T-helper 22 cell (primary cell): Measurements from ENCODE around the gene ETFB.
"Not testable (repeated sequence)": the region's sequence is repeated elsewhere in the genome, so short reads cannot be mapped to it uniquely, and the experiment has no call there.

ENCODE experiments used
- DNase-seq: peaks from one replicate; pipeline ENCODE4 v3.0.0-alpha.2; 2020; ENCODE audit warnings: low read depth

ETFB gene

GRCh38 chr19:51365965-51366388 lies at the start of gene ETFB:
Gene ETFB, minus strand, starts transcription at chr19:51366388. Its CDS starts 62 bp downstream, at chr19:51366326.
- no peak for DNase-seq

- DNase-seq: no peak
These were observed 49.0 kb upstream of the ETFB start for GRCh38 chr19:51415187-51415586.

- DNase-seq: no peak
These were observed 45.0 kb upstream of the ETFB start for GRCh38 chr19:51410950-51411748.

GRCh38 chr19:51407511-51408131 lies 41.4 kb upstream of the ETFB start:
- no peak for DNase-seq

GRCh38 chr19:51402117-51402516 lies 35.9 kb upstream of the ETFB start:
- DNase-seq: no peak

GRCh38 chr19:51399936-51400335 lies 33.7 kb upstream of the ETFB start:
- not testable (repeated sequence) for DNase-seq

- DNase-seq: no peak
These were observed 33.0 kb upstream of the ETFB start for GRCh38 chr19:51399231-51399630.

GRCh38 chr19:51398096-51398704 lies 32.0 kb upstream of the ETFB start:
- DNase-seq: no peak

GRCh38 chr19:51397453-51397852 lies 31.3 kb upstream of the ETFB start:
- not testable (repeated sequence) for DNase-seq

GRCh38 chr19:51396175-51396574 lies 30.0 kb upstream of the ETFB start:
- no peak for DNase-seq

- peak; percentile 80 for DNase-seq
These were observed 28.1 kb upstream of the ETFB start for GRCh38 chr19:51394050-51394836.

- no peak for DNase-seq
These were observed 26.5 kb upstream of the ETFB start for GRCh38 chr19:51392701-51393100.

GRCh38 chr19:51391073-51391611 lies 25.0 kb upstream of the ETFB start:
- no peak for DNase-seq

- no peak for DNase-seq
These were observed 23.0 kb upstream of the ETFB start for GRCh38 chr19:51389143-51389542.

GRCh38 chr19:51387924-51388389 lies 21.8 kb upstream of the ETFB start, which contains the start of gene LIM2:
Gene LIM2, minus strand, starts transcription at chr19:51387974. Its CDS starts 531 bp downstream, at chr19:51387443.
- DNase-seq: no peak

- no peak for DNase-seq
These were observed 20.8 kb upstream of the ETFB start for GRCh38 chr19:51386882-51387520.

GRCh38 chr19:51382004-51382403 lies 15.8 kb upstream of the ETFB start:
- DNase-seq: no peak

GRCh38 chr19:51380379-51380778 lies 14.2 kb upstream of the ETFB start:
- no peak for DNase-seq

- no peak for DNase-seq
These were observed 11.2 kb upstream of the ETFB start for GRCh38 chr19:51377422-51377821.

- DNase-seq: no peak
These were observed 9.5 kb upstream of the ETFB start for GRCh38 chr19:51375504-51376221.
